ENCODE data around the gene OSER1.

GRCh38 chr20:44224637-44225036, 14.1 kb upstream of the OSER1 start:
- TF ChIP-seq CTCF (IDR thresholded peaks at IDR 0.05; ENCODE audit: poor library complexity) (no peak), EZH2phosphoT487 (IDR thresholded peaks at IDR 0.05; ENCODE audit: low read depth, severe bottlenecking, unreplicated experiment) (no peak), EZH2 (IDR thresholded peaks at IDR 0.05; ENCODE audit: borderline replicate concordance) (no peak)
